Suppressor macrophage treated with lipopolysaccharide for 1 hour (primary cell): Measurements from ENCODE around the gene SLC5A2.

Experiments used
- DNase-seq, 3 donors: peaks; one replicate each; pipeline ENCODE4 v3.0.0-alpha.2; 2020 to 2022

The SLC5A2 gene

DNA sequence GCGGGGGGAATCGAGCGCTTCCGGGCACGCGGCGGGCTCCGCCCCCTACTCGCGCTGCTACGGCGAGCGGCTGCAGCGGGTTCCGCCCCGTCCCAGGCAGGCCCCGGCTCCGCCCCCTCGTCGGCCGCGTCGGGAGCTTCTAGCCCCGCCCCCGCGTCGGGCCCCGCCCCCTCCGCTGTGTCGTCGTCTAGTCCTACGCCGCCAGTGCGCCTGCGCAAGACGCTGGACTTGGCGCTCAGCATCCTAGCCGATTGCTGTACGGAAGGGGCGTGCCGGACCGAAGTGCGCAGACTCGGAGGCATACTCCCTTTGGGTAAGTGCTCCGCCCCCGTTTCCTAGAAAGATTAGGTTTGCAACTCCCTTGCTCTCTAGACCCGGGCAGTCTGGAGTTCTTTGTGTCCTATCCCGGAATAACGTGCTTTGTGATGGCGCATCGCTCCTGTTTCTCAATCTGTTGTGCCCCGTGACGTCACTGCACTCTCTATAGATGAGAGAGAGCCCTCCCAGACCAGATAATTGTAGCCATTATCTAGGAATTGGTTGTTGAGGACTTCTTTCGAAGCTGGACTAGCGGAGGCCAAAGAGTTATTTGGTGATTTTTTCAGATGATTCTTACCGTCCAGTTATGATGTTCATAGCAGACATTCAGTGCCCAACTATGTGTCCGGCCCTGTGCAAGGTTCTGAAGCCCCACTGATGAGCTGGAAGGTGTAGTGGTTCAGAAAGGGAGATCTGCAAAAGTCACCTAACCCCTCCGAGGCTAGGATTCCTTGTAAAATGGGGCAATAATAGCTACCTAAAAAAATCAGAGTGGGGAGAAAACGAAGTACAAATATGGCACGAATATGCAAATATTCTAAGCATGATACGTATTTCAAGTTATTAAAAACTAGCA is 23.0 kb upstream of the SLC5A2 start:
- DNase-seq = peak; percentile 100

DNA sequence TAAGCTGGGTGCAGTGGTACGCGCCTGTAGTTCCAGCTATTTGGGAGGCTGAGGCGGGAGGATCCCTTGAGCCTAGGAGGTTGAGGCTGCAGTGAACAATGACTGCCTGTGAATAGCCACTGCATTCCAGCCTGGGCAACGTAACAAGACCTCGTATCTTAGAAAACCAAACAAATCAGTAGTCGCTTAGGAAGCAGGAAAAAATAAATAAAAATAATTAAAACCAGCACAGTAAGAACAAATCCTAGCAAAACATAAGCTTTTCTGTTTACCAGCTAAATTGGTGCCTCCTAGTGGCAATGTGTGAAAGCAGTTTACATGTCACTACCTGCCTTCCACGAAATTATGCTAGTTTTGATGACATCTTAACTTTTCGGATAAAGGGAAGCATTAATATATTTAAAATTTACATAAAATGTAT is 22.3 kb upstream of the SLC5A2 start:
- peak; percentile 53 to 67 (median 64) for DNase-seq

DNA sequence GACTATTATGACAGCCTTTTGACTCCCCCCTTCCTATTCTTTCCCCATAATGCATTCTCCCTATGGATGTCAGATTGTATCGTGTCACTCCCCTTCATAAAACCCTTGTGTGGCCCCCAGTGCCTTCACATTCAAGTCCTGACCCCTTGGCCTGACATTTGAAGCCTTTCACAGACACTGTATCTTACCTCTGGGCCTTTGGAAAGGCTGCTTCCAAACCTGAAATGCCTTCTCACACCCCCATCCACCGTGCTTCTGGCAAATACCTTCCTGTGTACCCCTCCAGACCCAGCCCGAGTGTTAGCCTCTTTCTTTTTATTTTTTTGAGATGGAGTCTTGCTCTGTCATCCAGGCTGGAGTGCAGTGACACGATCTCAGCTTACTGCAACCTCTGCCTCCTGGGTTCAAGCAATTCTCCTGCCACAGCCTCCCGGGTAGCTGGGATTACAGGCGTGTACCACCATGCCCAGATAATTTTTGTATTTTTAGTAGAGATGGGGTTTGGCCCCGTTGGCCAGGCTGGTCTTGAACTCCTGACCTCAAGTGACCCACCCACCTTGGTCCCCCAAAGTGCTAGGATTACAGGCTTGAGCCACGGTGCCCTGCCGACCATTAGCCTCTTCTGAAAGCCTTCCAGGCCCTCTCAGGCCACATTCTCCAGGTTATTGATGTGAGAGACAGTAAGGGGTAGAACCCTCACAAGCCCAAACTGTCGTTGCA is 21.6 kb upstream of the SLC5A2 start:
- no peak for DNase-seq

DNA sequence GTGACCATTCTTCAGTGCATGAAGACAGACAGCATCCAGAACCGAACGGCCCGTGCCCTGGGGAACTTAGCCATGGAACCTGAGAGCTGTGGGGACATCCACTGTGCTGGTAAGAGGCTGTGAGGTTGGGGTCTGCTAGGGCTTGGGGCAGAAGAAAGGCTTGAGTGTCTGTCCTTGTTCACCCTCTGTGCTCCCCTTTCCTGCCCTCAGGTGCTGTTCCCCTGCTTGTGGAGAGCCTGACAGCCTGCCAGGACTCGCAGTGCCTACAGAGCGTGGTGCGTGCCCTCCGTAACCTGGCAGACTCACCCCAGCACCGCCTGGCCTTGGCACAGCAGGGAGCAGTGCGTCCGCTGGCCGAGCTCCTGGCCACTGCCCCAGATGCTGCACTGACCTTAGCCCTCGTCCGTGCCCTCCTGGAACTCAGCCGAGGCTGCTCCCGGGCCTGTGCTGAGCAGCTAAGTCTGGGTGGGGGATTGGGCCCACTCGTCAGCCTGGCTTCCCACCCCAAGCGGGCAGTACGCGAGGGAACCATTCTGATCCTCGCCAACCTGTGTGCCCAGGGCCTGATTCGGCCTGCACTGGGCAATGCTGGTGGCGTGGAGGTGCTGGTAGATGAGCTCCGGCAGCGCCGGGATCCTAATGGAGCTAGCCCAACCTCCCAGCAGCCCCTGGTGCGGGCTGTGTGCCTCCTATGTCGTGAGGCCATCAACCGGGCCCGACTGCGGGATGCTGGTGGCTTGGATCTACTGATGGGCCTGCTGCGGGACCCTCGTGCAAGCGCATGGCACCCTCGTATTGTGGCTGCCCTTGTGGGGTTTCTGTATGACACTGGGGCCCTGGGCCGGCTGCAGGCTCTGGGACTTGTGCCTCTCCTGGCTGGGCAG is 20.8 kb upstream of the SLC5A2 start:
- no peak for DNase-seq

DNA sequence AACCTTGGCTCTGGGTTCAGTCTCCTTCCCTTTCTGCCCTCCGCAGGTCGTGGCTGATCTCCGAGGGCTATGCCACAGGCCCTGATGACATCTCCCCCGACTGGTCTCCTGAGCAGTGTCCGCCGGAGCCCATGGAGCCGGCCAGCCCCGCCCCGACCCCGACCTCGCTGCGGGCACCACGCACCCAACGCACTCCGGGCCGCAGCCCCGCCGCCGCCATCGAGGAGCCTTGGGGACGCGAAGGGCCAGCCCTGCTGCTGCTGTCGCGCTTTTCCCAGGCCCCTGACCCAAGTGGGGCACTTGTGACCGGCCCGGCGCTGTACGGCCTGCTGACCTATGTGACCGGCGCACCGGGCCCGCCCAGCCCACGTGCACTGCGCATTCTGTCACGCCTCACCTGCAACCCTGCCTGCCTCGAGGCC is 18.6 kb upstream of the SLC5A2 start:
- DNase-seq = no peak

DNA sequence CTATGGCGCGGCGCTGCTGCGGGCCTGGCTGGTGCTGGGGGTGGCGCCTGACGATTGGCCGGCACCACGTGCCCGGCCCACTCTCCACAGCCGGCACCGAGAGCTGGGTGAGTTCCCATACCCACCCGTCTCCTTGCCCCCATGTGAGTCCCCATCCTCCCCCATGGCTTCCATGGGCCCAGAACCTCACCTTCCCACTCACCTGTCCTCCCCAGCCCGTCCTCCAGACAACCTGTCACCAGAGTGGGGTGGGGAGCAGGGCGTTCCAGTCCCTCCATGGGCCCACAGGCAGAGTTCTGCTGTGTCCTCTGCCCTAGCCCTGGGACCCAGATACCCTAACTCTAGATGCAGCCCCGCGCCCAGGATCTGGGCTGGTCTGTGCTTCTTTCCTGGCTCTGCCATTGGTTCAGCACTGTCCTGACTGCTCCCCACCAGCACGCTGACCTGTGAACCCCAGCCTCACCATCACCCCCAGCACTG is 18.1 kb upstream of the SLC5A2 start:
- no peak for DNase-seq

DNA sequence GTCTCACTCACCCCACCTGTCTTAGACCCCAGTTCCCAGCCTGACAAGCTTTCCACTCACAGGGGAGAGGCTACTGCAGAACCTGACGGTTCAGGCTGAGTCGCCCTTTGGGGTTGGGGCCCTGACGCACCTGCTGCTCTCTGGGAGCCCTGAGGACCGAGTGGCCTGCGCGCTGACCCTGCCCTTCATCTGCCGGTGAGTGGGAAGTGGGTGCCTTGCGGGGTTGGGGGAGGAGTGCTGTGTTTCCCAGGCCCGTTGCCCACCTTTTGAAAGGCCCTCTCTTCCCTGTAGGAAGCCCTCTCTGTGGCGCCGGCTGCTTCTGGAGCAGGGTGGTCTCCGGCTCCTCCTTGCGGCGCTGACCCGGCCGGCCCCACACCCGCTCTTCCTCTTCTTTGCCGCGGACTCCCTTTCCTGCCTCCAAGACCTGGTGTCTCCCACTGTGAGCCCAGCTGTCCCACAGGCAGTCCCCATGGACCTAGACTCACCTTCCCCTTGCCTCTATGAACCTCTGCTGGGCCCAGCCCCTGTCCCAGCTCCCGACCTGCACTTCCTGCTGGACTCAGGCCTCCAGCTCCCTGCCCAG is 17.0 kb upstream of the SLC5A2 start:
- DNase-seq = no peak

DNA sequence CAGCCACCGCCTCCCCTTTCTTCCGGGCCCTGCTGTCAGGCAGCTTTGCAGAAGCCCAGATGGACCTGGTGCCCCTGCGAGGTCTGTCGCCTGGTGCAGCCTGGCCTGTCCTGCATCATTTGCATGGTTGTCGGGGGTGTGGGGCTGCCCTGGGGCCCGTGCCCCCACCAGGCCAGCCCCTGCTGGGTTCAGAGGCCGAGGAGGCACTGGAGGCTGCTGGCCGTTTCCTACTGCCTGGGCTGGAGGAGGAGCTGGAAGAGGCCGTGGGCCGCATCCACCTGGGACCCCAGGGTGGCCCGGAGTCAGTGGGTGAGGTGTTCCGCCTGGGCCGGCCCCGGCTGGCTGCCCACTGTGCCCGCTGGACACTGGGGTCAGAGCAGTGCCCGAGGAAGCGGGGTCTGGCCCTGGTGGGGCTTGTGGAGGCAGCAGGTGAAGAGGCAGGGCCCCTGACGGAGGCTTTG is 16.5 kb upstream of the SLC5A2 start:
- DNase-seq = no peak

DNA sequence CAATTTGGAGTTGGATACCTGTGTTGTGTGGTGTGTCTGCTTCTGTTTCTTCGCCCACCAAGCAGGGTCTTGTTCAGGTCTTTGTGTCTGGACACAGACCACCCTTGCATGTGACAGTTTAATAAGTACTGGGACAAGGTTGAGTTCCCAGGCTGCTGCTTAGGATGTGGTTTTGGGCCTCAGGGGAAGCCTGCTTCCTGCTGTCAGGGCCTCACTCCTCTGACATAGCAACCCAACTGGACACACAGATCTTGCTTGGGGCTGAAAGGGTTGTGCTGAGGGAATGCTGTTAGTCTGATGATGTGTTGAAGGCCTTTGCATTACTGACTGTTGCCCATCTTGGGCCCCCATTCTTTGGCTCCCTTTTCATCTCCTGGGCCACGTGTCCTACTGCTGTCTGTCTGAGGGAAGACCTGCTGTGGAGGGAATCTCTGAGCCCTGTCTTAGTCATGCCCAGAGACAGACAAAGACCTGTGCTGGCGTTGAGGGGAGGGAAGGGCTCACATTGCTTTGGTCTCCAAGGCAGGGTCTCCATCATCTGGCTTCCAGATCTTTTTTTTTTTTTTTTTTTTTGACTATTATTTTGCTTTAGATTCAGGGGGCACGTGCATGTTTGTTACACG is 15.7 kb upstream of the SLC5A2 start:
- DNase-seq = no peak

DNA sequence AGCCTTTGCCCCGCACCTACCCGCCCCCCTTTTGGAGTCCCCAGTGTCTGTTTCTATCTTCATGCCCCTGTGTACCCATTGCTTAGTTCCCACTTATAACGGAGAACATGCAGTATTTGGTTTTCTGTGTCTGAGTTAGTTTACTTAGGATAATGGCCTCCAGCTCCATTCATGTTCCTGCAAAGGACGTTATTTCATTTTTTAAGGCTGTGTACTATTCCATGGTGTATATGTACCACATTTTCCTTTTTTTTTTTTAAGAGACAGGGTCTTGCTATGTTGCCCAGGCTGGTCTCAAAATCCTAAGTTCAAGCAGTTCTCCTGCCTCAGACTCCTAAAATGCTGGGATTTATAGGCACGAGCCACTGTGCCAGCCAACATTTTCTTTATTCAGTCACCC is 15.1 kb upstream of the SLC5A2 start:
- DNase-seq = no peak

DNA sequence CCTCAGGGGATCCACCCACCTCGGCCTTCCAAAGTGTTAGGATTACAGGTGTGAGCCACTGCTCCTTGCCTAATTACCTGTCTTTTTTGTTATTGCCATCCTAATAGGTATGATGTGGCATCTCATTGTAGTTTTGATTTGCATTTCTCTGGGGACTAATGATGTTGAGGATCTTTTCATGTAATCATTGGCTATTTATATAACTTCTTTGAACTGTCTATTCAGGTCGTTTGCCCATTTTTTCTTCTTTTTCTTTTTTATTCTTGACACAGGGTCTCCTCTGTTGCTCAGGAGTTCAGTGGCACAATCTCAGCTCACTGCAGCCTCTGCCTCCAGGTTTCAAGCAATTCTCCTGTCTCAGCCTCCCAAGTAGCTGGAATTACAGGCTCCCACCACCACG is 12.3 kb upstream of the SLC5A2 start:
- no peak for DNase-seq

DNA sequence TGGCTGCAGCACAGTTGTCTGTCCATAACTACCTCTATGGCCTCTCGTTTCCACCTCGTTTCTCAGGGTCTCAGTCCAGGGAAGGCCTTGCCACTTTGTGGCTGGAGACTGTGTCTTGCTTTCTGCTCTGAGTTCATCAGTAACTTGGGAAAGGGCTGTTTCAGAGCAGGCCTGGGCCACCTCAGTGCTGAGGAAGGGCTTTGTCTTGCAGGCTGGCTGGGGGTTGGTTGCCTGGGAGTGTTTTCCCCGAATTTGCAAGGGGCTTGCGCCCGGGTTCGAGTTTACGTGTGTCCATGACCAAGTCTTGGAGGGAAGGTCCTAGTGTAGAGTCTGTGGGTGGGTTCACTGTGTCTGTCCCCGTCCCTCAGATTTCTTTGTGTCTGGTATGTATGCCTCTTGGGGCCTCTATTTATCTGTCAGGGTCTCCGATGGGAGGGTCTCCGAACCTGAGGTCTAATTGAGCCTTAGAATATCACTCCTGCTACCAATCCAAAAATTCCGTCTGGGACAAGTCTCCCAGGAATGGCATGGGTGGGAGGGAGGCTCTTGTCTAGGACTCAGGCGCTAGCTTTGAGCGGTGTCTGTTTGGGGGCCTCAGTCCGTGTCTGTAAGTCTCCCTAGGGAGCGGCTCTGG is 11.6 kb upstream of the SLC5A2 start:
- no peak for DNase-seq

DNA sequence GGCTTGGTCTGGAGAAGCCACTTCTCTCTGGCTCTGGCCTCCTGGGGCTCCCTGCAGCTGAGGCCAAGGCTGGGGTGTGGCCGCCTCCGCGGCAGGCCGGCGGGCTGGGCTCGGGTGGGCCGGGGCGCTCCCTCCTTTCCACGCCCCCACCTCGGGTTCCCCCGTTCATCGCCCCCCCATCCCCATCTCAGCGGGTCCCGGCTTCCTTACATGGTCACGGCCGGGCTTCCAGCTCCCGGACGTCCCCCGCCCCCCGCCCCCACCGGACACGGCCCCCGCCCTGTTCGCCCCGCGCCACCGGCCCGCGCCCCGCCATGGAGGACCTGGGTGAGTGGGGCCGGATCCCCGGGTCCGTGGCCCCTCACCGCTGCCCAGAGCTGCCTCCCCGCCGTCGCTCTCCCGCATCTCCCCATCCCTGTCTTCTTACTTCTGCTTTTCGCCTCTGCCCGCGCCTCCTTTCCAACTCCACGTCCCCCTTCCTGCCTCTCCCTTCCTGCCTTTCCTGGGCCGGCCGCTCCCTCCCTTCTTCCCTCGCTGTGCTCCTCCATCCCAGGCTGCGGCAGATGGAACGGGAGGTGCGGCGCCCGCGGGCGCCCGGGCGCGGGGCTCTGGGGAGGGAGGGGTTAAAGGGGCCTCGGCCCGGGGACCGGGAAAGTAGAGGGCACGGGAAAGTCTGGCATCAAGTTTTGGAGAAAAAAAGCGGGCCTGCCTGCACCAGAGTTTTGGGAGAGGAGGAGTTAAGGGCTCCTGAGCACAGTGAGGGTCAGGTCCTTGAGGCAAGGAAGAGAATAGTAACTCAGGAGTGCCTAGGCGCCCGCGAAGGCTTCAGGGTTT is 10.8 kb upstream of the SLC5A2 start, which contains the start of gene TGFB1I1:
TGFB1I1 (plus strand) TSS at position 278 of the 834 bp plus-strand sequence; CDS start at position 315, 37 bp downstream.
- DNase-seq = peak in 1 of 3 donors; percentile 42

DNA sequence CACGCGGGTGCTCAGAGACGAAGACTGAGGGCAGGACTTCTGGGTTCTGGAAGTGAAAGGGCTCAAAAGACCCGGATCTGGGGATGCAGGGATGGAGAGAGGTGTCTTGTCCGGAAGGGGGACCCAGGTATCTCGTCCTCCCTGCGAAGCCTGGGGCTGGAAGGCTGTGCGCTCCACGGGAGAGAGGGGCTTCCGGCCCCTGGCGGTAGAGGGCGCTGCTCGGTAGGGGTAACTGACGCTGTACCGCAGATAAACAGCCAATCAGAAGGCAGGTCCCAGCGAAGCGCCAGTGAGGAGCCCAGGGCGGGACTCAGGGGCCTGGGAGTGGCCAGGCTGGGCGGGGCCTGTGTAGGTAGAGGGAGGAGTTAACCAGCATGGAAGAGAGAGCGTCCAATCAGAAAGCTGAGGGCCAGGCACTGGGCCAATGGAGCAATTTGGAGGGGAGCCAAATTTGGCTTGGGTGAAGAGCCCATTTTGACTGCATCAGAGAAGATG is 10.2 kb upstream of the SLC5A2 start:
- DNase-seq = peak; percentile 55 to 62 (median 56)

DNA sequence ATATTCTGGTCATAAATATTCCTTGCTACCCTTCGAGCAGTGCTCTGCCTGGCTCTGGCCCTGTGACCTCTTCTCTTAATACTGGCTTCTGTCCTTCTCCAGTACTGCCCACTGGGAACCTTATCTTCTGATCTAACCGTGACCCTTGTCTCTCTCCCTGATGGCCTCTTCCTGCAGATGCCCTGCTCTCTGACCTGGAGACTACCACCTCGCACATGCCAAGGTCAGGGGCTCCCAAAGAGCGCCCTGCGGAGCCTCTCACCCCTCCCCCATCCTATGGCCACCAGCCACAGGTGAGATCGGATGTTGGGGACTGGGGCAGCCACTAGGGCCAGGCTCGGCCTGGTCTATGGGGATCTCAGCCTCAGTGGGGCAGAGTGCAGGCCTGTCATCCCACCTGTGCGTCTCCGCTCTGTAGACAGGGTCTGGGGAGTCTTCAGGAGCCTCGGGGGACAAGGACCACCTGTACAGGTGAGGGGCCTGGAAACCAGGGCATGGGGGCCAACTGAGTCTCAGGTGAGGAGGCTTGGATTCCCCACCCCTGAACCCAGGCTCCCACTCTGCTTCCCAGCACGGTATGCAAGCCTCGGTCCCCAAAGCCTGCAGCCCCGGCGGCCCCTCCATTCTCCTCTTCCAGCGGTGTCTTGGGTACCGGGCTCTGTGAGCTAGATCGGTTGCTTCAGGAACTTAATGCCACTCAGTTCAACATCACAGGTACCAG is 9.5 kb upstream of the SLC5A2 start:
- no peak for DNase-seq

DNA sequence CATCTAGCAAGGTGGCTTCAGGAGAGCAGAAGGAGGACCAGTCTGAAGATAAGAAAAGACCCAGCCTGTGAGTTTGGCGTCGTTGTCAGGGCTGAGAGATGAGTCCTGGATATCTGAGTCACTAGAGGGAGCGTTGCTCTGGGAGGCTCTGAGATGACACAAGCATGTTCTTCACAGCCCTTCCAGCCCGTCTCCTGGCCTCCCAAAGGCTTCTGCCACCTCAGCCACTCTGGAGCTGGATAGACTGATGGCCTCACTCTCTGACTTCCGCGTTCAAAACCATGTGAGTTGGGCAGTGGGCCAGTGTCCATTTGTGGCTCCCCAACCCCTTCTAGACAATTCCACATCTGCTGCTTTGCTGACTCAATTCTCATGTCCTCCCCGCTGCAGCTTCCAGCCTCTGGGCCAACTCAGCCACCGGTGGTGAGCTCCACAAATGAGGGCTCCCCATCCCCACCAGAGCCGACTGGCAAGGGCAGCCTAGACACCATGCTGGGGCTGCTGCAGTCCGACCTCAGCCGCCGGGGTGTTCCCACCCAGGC is 8.7 kb upstream of the SLC5A2 start:
- DNase-seq = peak; percentile 29 to 41 (median 32)

DNA sequence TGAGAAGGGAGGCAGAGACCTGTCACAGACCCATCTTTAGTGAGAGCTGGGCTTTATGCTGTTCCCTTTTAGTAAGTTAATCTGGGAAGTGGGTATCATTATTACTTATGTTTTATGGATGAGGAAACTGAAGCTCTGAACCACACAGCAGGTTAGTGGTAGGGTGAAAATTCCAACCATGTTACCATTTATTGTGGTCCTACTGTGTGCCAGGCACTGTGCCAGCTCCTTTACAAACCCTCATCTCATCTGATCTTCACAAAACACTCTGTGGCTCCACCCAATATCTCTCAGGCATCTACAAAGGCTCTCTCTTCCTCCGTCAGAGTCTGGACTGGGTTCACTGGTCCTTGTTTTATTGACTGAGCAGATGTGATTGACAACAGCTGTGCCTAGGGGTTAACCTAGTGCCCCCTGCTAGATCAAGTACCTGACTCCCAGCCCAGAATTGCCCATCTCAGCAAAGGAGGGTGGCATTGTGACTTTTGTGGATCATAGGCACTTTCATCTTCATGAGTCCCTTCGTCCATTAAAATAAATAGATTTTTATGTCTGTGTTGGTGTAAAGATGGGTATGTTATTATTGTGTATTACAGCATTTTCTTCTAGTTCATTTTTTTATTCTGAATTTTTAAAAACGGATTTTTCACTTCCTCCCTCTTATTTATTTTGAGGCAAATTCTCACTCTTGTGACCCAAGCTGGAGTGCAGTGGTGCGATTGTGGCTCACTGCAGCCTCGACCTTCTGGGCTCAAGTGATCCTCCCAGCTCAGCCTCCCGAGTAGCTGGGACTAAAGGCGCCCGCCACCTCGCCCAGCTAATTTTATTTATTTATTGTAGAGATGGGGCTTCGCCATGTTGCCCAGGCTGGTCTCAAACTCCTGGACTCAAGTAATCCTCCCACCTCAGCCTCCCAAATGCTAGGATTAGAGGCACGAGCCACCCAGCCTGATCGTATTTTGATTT is 7.9 kb upstream of the SLC5A2 start:
- DNase-seq = no peak

DNA sequence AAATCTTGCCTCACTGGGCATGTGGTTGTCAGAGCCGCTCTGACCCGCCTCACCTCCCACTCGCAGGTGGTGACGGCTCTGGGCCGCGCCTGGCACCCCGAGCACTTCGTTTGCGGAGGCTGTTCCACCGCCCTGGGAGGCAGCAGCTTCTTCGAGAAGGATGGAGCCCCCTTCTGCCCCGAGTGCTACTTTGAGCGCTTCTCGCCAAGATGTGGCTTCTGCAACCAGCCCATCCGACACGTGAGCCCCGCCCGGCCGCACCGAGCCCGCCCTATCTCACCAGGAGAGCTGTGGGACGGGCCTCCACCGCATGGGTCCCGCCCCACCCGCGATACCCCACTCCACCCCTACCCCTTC is 7.0 kb upstream of the SLC5A2 start:
- no peak for DNase-seq
